ENCODE results near the gene SPOCK2.
A peak's percentile ranks its signal among the peaks of the same experiment; 100 is the strongest.

The SPOCK2 gene

GRCh38 chr10:72107325-72108003 is 19.1 kb upstream of the SPOCK2 start:
- no peak for FAIRE-seq

GRCh38 chr10:72106896-72107295 is 18.5 kb upstream of the SPOCK2 start:
- no peak for FAIRE-seq

GRCh38 chr10:72106154-72106849 is 18.0 kb upstream of the SPOCK2 start:
- FAIRE-seq, result no peak

- no peak for FAIRE-seq
Measured at GRCh38 chr10:72105710-72106109, 17.4 kb upstream of the SPOCK2 start.

GRCh38 chr10:72105098-72105475 is 16.7 kb upstream of the SPOCK2 start:
- no peak for FAIRE-seq

GRCh38 chr10:72104472-72105097 is 16.2 kb upstream of the SPOCK2 start:
- peak; percentile 79 for FAIRE-seq

GRCh38 chr10:72099600-72099921 is 11.2 kb upstream of the SPOCK2 start:
- no peak for FAIRE-seq

GRCh38 chr10:72098836-72099599 is 10.7 kb upstream of the SPOCK2 start:
- FAIRE-seq, result no peak

GRCh38 chr10:72098301-72098835 is 10.0 kb upstream of the SPOCK2 start:
- no peak for FAIRE-seq

- FAIRE-seq, result no peak
Measured at GRCh38 chr10:72097448-72098300, 9.3 kb upstream of the SPOCK2 start.

- no peak for FAIRE-seq
Measured at GRCh38 chr10:72096115-72097000, 8.0 kb upstream of the SPOCK2 start.

GRCh38 chr10:72095195-72095594 is 6.8 kb upstream of the SPOCK2 start:
- FAIRE-seq, result no peak

GRCh38 chr10:72094574-72094973 is 6.2 kb upstream of the SPOCK2 start:
- no peak for FAIRE-seq

- no peak for FAIRE-seq
Measured at GRCh38 chr10:72093450-72093849, 5.1 kb upstream of the SPOCK2 start.

GRCh38 chr10:72092987-72093386 is 4.6 kb upstream of the SPOCK2 start:
- FAIRE-seq, result no peak

- no peak for FAIRE-seq
Measured at GRCh38 chr10:72092171-72092924, 4.0 kb upstream of the SPOCK2 start.

GRCh38 chr10:72090326-72090725 is 2.0 kb upstream of the SPOCK2 start:
- no peak for FAIRE-seq

- no peak for FAIRE-seq
Measured at GRCh38 chr10:72089618-72090017, 1.3 kb upstream of the SPOCK2 start.

- no peak for FAIRE-seq
Measured at GRCh38 chr10:72088889-72089575, 681 bp upstream of the SPOCK2 start.
